Hepatocyte (in vitro differentiated cells): Measurements from ENCODE around the gene CACNA1C. TPM values are rescaled to one million over a fixed set of nuclear protein-coding genes. Genes with fewer than 3 reads are reported as not detected.

Source experiments
- DNase-seq: peaks from one replicate; pipeline ENCODE4 v3.0.0-alpha.2; 2016; ENCODE audit warnings: low spot score
- H2AFZ ChIP-seq: fragments of 200-600 bp; sonication (generic); 2 replicates; pipeline ENCODE4 v1.6.0; 2016; ENCODE audit warnings: antibody characterized with exemption, mild to moderate bottlenecking
- H3K27ac ChIP-seq: fragments of 200-600 bp; sonication (generic); 2 replicates; pipeline ENCODE4 v1.5.1; 2016; ENCODE audit warnings: mild to moderate bottlenecking
- H3K27me3 ChIP-seq: fragments of 200-600 bp; sonication (generic); 2 replicates; pipeline ENCODE4 v1.6.1; 2016
- H3K36me3 ChIP-seq: fragments of 200-600 bp; sonication (generic); replicated peaks from 2 replicates; pipeline ENCODE4 v1.5.1; 2016; ENCODE audit warnings: low read depth; ENCODE audit not compliant: insufficient read depth
- H3K4me1 ChIP-seq: fragments of 200-600 bp; sonication (generic); 2 replicates; pipeline ENCODE4 v1.5.1; 2016; ENCODE audit warnings: mild to moderate bottlenecking, moderate library complexity; ENCODE audit not compliant: insufficient read depth
- H3K4me2 ChIP-seq: fragments of 200-600 bp; sonication (generic); 2 replicates; pipeline ENCODE4 v1.6.0; 2016
- H3K4me3 ChIP-seq: fragments of 200-600 bp; sonication (generic); 2 replicates; pipeline ENCODE4 v1.5.1; 2016; ENCODE audit warnings: mild to moderate bottlenecking
- H3K79me2 ChIP-seq: fragments of 200-600 bp; sonication (generic); 2 replicates; pipeline ENCODE4 v1.6.0; 2017; ENCODE audit warnings: mild to moderate bottlenecking
- H3K9me2 ChIP-seq: fragments of 200-600 bp; sonication (generic); replicated peaks from 2 replicates; pipeline ENCODE4 v1.6.0; 2017; ENCODE audit warnings: mild to moderate bottlenecking; ENCODE audit not compliant: insufficient read depth
- H3K9me3 ChIP-seq: fragments of 200-600 bp; sonication (generic); 2 replicates; pipeline ENCODE4 v1.5.1; 2016; ENCODE audit warnings: low read depth, mild to moderate bottlenecking
- H4K20me1 ChIP-seq: fragments of 200-600 bp; sonication (generic); 2 replicates; pipeline ENCODE4 v1.6.0; 2016; ENCODE audit warnings: mild to moderate bottlenecking; ENCODE audit not compliant: insufficient read depth, poor library complexity, severe bottlenecking
- CTCF ChIP-seq: fragments of 200-600 bp; sonication (generic); IDR thresholded peaks from 2 replicates; pipeline ENCODE4 v1.5.1; 2016; ENCODE audit warnings: antibody characterized with exemption, mild to moderate bottlenecking; ENCODE audit not compliant: poor library complexity
- EZH2 ChIP-seq: fragments of 200-600 bp; sonication (generic); IDR thresholded peaks from 2 replicates; pipeline ENCODE4 v1.6.1; 2016; ENCODE audit warnings: antibody characterized with exemption, mild to moderate bottlenecking, borderline replicate concordance
- EZH2phosphoT487 ChIP-seq: fragments of 200-600 bp; sonication (generic); IDR thresholded peaks from one replicate; pipeline ENCODE4 v1.6.1; 2018; ENCODE audit warnings: antibody characterized with exemption, mild to moderate bottlenecking, low read depth, moderate library complexity; ENCODE audit not compliant: unreplicated experiment, severe bottlenecking
- WGBS: methylation state at CpG from one replicate; pipeline ENCODE4 v1.1.6; 2016; ENCODE audit warnings: low lambda C conversion rate; ENCODE audit errors: missing lambda C conversion rate; 5-methylcytosine and 5-hydroxymethylcytosine counted together
- polyA plus RNA-seq: library from polyadenylated mRNA; unstranded; fragments of >200 nt; fragmentation: Nextera tagmentation; extraction: Ambion mirVana; gene quantifications from 2 replicates; pipeline ENCODE4 v1.2.1, GENCODE V29; 2016
- total RNA-seq: library from RNA; depleted of rRNA; stranded (reverse); fragments of >200 nt; gene quantifications from 2 replicates; pipeline ENCODE4 v1.2.3, GENCODE V29; 2014

The CACNA1C gene
- total and polyA plus RNA-seq, 2 experiments from 2014 or later, result 3.2 to 4.0 TPM

GRCh38 chr12:2139651-2140050 is 86.9 kb downstream of the CACNA1C start:
- no peaks in the 10 kb centered on the region for H4K20me1 ChIP-seq
- no peak for DNase-seq
- H3K4me2 ChIP-seq, result no peak overlapping the region
- no peaks in the 10 kb centered on the region for H3K9me2 ChIP-seq
- no peaks in the 10 kb centered on the region for H3K9me3 ChIP-seq
- no peaks in the 10 kb centered on the region for H3K36me3 ChIP-seq
- TF ChIP-seq EZH2 (no peak), CTCF (no peak), EZH2phosphoT487 (no peak)
- no peaks in the 10 kb centered on the region for H3K79me2 ChIP-seq
- H3K27me3 ChIP-seq, result no peaks in the 10 kb centered on the region
- H3K27ac ChIP-seq, result no peak overlapping the region
- 97% methylated on average over 10 of the region's 10 CpGs for WGBS
- H3K4me1 ChIP-seq, result peaks cover 14% of the 10 kb centered on the region
- no peak overlapping the region for H3K4me3 ChIP-seq
- H2AFZ ChIP-seq, result no peak overlapping the region

- H3K27ac ChIP-seq, result no peak overlapping the region
- peaks cover 27% of the 10 kb centered on the region for H3K4me1 ChIP-seq
- H3K9me2 ChIP-seq, result no peaks in the 10 kb centered on the region
- no peak overlapping the region for H3K4me2 ChIP-seq
- no peaks in the 10 kb centered on the region for H3K79me2 ChIP-seq
- no peak for DNase-seq
- no peaks in the 10 kb centered on the region for H4K20me1 ChIP-seq
- H3K27me3 ChIP-seq, result no peaks in the 10 kb centered on the region
- TF ChIP-seq EZH2, result no peak
- no peak for TF ChIP-seq EZH2phosphoT487
- TF ChIP-seq CTCF, result no peak
- H3K9me3 ChIP-seq, result no peaks in the 10 kb centered on the region
- 92% methylated on average over 9 of the region's 9 CpGs for WGBS
- H3K4me3 ChIP-seq, result no peak overlapping the region
- H2AFZ ChIP-seq, result no peak overlapping the region
- H3K36me3 ChIP-seq, result no peaks in the 10 kb centered on the region
These were observed 88.2 kb downstream of the CACNA1C start for GRCh38 chr12:2140858-2141519.

GRCh38 chr12:2142068-2142467 is 89.3 kb downstream of the CACNA1C start:
- Histone ChIP-seq H3K4me1 (peaks cover 28% of the 10 kb centered on the region), H3K4me3 (no peak overlapping the region), H3K36me3 (no peaks in the 10 kb centered on the region), H3K27ac (no peak overlapping the region), H3K4me2 (no peak overlapping the region), H3K27me3 (no peaks in the 10 kb centered on the region), H3K9me2 (no peaks in the 10 kb centered on the region), H3K9me3 (no peaks in the 10 kb centered on the region), H3K79me2 (no peaks in the 10 kb centered on the region), H4K20me1 (no peaks in the 10 kb centered on the region), H2AFZ (no peak overlapping the region)
- no peak for DNase-seq
- no peak for TF ChIP-seq EZH2
- TF ChIP-seq CTCF, result no peak
- TF ChIP-seq EZH2phosphoT487, result no peak
- WGBS, result 66% methylated on average over 10 of the region's 10 CpGs

- Histone ChIP-seq H3K27ac (no peak overlapping the region), H4K20me1 (no peaks in the 10 kb centered on the region), H3K4me2 (peak overlapping the region; percentile 19), H3K9me2 (no peaks in the 10 kb centered on the region), H3K9me3 (no peaks in the 10 kb centered on the region), H3K4me3 (no peak overlapping the region), H2AFZ (no peak overlapping the region), H3K27me3 (no peaks in the 10 kb centered on the region), H3K4me1 (peaks cover 14% of the 10 kb centered on the region), H3K79me2 (no peaks in the 10 kb centered on the region), H3K36me3 (no peaks in the 10 kb centered on the region)
- TF ChIP-seq CTCF (no peak), EZH2phosphoT487 (no peak), EZH2 (no peak)
- DNase-seq, result no peak
- WGBS, result 60% methylated on average over 1 of the region's 1 CpG
These were observed 92.2 kb downstream of the CACNA1C start for GRCh38 chr12:2144951-2145350.
